22Rv1 (cell line): ENCODE measurements around the gene ARMH1.

ENCODE experiments used
- H3K27ac ChIP-seq: fragments of 450-650 bp; 2 replicates; pipeline ENCODE4 v1.5.1; 2017
- CTCF ChIP-seq: fragments of 450-650 bp; IDR thresholded peaks from 2 replicates; pipeline ENCODE4 v1.5.1; 2017; ENCODE audit warnings: mild to moderate bottlenecking
- ZFX ChIP-seq: fragments of 450-650 bp; IDR thresholded peaks from 2 replicates; pipeline ENCODE4 v1.6.1; 2017; ENCODE audit warnings: antibody characterized with exemption, borderline replicate concordance

The ARMH1 gene

GRCh38 chr1:44730741-44731512 lies 56.4 kb downstream of the ARMH1 start, which contains the start of gene RNU5D-1:
TSS of gene RNU5D-1 (minus strand) at chr1:44731170.
- peak within 1 kb of the TSS; percentile 99 for H3K27ac ChIP-seq
- peak; percentile 96 for TF ChIP-seq CTCF
- no peak for TF ChIP-seq ZFX

DNA sequence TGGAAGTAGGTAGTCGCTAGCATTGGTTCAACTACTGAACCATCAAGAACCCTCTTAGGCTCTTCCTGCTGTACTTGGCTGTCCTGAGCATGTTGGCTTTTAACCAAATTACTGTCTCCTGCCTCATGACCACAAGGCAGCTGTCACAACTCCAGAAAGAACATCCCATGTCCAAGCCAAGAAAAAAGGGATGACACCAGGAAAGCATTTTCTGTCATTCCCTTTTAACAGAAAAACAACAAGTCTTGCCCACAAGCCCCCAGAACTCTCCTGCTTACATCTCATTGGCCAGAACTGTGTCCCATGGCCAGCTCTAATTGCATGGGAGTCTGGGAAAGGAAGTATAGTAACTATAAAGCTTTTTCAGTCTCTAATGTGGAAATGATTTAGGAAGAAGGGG lies 58.9 kb downstream of the ARMH1 start:
- TF ChIP-seq CTCF (no peak), ZFX (no peak)
- peak overlapping the region; percentile 99 for H3K27ac ChIP-seq

DNA sequence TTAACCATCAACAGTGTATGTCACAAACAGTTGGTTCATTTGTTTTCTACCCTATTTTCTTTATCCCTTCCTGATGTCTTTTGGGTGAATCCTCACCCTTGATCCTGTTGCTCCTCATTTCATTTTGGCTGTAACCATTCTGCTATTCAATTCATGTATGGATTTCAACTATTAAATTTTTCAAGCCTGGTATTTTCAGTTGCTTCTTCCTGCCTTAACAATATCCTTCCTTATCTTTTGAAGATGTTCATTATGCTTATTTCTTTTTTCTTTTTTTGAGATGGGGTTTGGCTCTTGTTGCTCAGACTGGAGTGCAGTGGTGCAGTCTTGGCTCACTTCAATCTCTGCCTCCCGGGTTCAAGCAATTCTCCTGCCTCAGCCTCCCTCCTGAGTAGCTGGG lies 59.3 kb downstream of the ARMH1 start:
- TF ChIP-seq ZFX (no peak), CTCF (no peak)
- H3K27ac ChIP-seq = peak overlapping the region; percentile 99; the same call in 1 of the 2 replicates

- no peak overlapping the region for H3K27ac ChIP-seq
- no peak for TF ChIP-seq ZFX
- TF ChIP-seq CTCF = no peak
Measured at GRCh38 chr1:44735992-44736391, 61.5 kb downstream of the ARMH1 start.

GRCh38 chr1:44738953-44739306 lies 64.4 kb downstream of the ARMH1 start:
- peak overlapping the region; percentile 79 for H3K27ac ChIP-seq

- peak within 1 kb of the TSS; percentile 79 for H3K27ac ChIP-seq
- TF ChIP-seq CTCF (no peak), ZFX (no peak)
Measured at GRCh38 chr1:44739307-44740178, 65.0 kb downstream of the ARMH1 start, which contains the start of gene KIF2C. TSS of gene KIF2C (plus strand) at chr1:44739837. CDS start at chr1:44739933, 96 bp downstream.

DNA sequence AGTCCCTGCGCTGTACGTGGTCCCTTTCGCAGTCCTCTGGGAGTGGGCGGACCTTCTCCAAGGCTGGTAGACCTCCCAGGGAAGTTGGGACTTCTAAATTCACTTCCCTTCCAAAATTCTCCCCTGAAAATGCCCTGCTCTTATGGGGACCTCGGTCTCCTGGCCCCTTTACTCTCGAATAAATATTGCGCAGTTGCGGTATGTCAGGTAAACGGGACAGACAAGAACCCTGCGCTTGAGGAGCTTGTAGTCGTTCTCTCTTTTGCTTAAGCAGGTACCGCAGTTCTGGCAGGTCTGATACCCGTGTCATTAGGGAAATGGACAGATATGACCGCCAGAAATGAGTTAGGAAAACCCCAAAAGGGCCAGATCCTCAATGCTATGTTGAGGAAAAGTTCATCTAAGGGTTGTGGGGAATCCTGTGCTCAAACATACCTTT lies 65.7 kb downstream of the ARMH1 start:
- TF ChIP-seq ZFX = no peak
- no peak for TF ChIP-seq CTCF
- peak overlapping the region; percentile 79 for H3K27ac ChIP-seq
